Measurements from ENCODE around the gene CYP2A6. TPM values are rescaled to one million over a fixed set of nuclear protein-coding genes. Genes with fewer than 3 reads are reported as not detected.
A peak's percentile ranks its signal among the peaks of the same experiment; 100 is the strongest.
"Not testable (repeated sequence)": the region's sequence is repeated elsewhere in the genome, so short reads cannot be mapped to it uniquely, and the experiment has no call there.

CYP2A6 gene
- total RNA-seq, 2 experiments from 2014 or later = not detected

GRCh38 chr19:40822704-40823553 is 27.3 kb downstream of the CYP2A6 start:
- POLR2A ChIA-PET; intact Hi-C loops (cut with DNase I, micrococcal nuclease); H3K36me3 ChIP-seq (ENCODE audit: insufficient read depth, low read length); H3K4me3 Mint-ChIP-seq; H3K27me3 Mint-ChIP-seq; H3K36me3 Mint-ChIP-seq (ENCODE audit: low read depth); H3K4me3 ChIP-seq (ENCODE audit: low read length); H3K27ac ChIP-seq (ENCODE audit: low read depth in 1 of 2, low read length in 2 of 2); ATAC-seq (ENCODE audit: poor library complexity); CTCF ChIA-PET; H3K9me3 Mint-ChIP-seq; H3K9me3 ChIP-seq (ENCODE audit: control insufficient read depth in 1 of 2, insufficient read depth in 1 of 2, low read length in 2 of 2); H3K27me3 ChIP-seq (ENCODE audit: control insufficient read depth in 1 of 2, insufficient read depth in 2 of 2, low read length in 2 of 2): not testable (repeated sequence)
- peak in 1 of 14 experiments; percentile 30 for DNase-seq
- H3K4me1 ChIP-seq (ENCODE audit: insufficient read depth, low read length) = peaks cover 48% of the 10 kb centered on the region
- peaks cover 37% of the 10 kb centered on the region for H3K4me1 Mint-ChIP-seq (ENCODE audit: low read depth)
- H3K27ac Mint-ChIP-seq = peak overlapping the region; percentile 0

- ATAC-seq (ENCODE audit: poor library complexity) (no peak), DNase-seq (peak in 1 of 14 experiments; percentile 17)
- no peak overlapping the region for H3K4me3 ChIP-seq (ENCODE audit: low read length)
- ChIA-PET POLR2A (no interaction called here), CTCF (no interaction called here)
- no peaks in the 10 kb centered on the region for H3K36me3 ChIP-seq (ENCODE audit: insufficient read depth, low read length)
- peaks cover 47% of the 10 kb centered on the region for H3K4me1 ChIP-seq (ENCODE audit: insufficient read depth, low read length)
- Mint-ChIP-seq H3K27me3 (no peaks in the 10 kb centered on the region), H3K9me3 (peaks cover 2% of the 10 kb centered on the region), H3K4me3 (no peak overlapping the region), H3K36me3 (ENCODE audit: low read depth) (peaks cover 5% of the 10 kb centered on the region), H3K27ac (no peak overlapping the region), H3K4me1 (ENCODE audit: low read depth) (peaks cover 38% of the 10 kb centered on the region)
- no peak overlapping the region for H3K27ac ChIP-seq (ENCODE audit: low read depth in 1 of 2, low read length in 2 of 2)
- TF ChIP-seq, protein P1, sequence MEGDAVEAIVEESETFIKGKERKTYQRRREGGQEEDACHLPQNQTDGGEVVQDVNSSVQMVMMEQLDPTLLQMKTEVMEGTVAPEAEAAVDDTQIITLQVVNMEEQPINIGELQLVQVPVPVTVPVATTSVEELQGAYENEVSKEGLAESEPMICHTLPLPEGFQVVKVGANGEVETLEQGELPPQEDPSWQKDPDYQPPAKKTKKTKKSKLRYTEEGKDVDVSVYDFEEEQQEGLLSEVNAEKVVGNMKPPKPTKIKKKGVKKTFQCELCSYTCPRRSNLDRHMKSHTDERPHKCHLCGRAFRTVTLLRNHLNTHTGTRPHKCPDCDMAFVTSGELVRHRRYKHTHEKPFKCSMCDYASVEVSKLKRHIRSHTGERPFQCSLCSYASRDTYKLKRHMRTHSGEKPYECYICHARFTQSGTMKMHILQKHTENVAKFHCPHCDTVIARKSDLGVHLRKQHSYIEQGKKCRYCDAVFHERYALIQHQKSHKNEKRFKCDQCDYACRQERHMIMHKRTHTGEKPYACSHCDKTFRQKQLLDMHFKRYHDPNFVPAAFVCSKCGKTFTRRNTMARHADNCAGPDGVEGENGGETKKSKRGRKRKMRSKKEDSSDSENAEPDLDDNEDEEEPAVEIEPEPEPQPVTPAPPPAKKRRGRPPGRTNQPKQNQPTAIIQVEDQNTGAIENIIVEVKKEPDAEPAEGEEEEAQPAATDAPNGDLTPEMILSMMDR (IDR thresholded peaks at IDR 0.05) = no peak
- intact Hi-C loops (cut with DNase I, micrococcal nuclease) = no loop called here
- no peaks in the 10 kb centered on the region for H3K9me3 ChIP-seq (ENCODE audit: control insufficient read depth in 1 of 2, insufficient read depth in 1 of 2, low read length in 2 of 2)
- no peaks in the 10 kb centered on the region for H3K27me3 ChIP-seq (ENCODE audit: control insufficient read depth in 1 of 2, insufficient read depth in 2 of 2, low read length in 2 of 2)
These were observed 28.1 kb downstream of the CYP2A6 start for GRCh38 chr19:40822161-40822560.

- POLR2A ChIA-PET = interaction anchor here (1.0 to 2.2 kb wide), 8 partner anchors 13 to 156 kb away, joined by 3 to 13 read pairs (median 5); partner anchors contain the start of genes ACTMAP, EGLN2, RAB4B and SNRPA
- Mint-ChIP-seq H3K27ac (peak overlapping the region; percentile 71), H3K4me3 (peak overlapping the region; percentile 75), H3K4me1 (ENCODE audit: low read depth) (peaks cover 25% of the 10 kb centered on the region)
- peak; percentile 45 for ATAC-seq (ENCODE audit: poor library complexity)
- CTCF ChIA-PET = interaction anchor here (0.8 to 3.2 kb wide), 8 partner anchors 13 to 157 kb away, joined by 3 to 24 read pairs (median 4); partner anchors contain the start of genes COQ8B and EGLN2
- not testable (repeated sequence) for H3K36me3 Mint-ChIP-seq (ENCODE audit: low read depth); H3K4me3 ChIP-seq (ENCODE audit: low read length); H3K27me3 Mint-ChIP-seq; H3K9me3 ChIP-seq (ENCODE audit: control insufficient read depth in 1 of 2, insufficient read depth in 1 of 2, low read length in 2 of 2); H3K36me3 ChIP-seq (ENCODE audit: insufficient read depth, low read length); H3K9me3 Mint-ChIP-seq; H3K27me3 ChIP-seq (ENCODE audit: control insufficient read depth in 1 of 2, insufficient read depth in 2 of 2, low read length in 2 of 2)
- TF ChIP-seq, protein P1 (IDR thresholded peaks at IDR 0.05) = peak; percentile 83
- intact Hi-C loops (cut with DNase I, micrococcal nuclease) = loop anchor here (1.0 to 5.0 kb wide), 6 partner anchors 41 to 323 kb away; partner anchors contain the start of genes RAB4B (in 2 of the 2), ACTMAP (in 1 of the 2), MIA (in 1 of the 2) and SNRPA (in 1 of the 2)
- H3K27ac ChIP-seq (ENCODE audit: low read depth in 1 of 2, low read length in 2 of 2) = peak overlapping the region in 1 of 2 donors; percentile 1
- DNase-seq = peak; percentile 51 to 83 (median 66)
- peaks cover 31% of the 10 kb centered on the region for H3K4me1 ChIP-seq (ENCODE audit: insufficient read depth, low read length)
These were observed 30.6 kb downstream of the CYP2A6 start for GRCh38 chr19:40819479-40820234.

Data from CD4-positive, alpha-beta T cell (primary cell).